B cell (primary cell): ENCODE data around the gene POLQ.

Experiments
- EZH2 ChIP-seq: IDR thresholded peaks from 2 replicates; pipeline ENCODE4 v1.6.1; 2012; ENCODE audit warnings: borderline replicate concordance, low read depth, mild to moderate bottlenecking, moderate library complexity, low read length; ENCODE audit not compliant: insufficient read depth, poor library complexity, severe bottlenecking
- TF ChIP-seq, protein P1 (sequence below): fragments of 200-600 bp; IDR thresholded peaks from one replicate; pipeline ENCODE4 v1.8.0; 2022; ENCODE audit warnings: antibody characterized with exemption, mild to moderate bottlenecking

DNA sequence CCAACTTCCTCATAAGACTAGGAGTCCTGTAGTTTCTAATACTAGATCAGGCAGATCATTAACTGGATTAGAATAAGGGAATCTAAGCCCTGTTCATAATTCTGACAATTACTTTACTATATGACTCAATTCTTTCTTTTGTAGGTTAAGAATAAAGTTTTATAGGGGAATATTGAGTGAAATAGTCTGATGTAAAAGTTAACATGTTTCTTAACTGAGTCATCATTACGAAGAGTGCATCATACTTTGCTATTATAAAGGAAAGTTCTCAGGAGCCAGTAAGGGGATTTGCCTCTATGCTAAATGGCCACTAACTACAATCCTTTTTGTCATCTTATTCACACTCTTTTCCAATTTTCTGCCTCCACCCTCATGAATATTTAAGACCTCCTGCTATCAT is 63.1 kb downstream of the POLQ start:
- TF ChIP-seq, protein P1, sequence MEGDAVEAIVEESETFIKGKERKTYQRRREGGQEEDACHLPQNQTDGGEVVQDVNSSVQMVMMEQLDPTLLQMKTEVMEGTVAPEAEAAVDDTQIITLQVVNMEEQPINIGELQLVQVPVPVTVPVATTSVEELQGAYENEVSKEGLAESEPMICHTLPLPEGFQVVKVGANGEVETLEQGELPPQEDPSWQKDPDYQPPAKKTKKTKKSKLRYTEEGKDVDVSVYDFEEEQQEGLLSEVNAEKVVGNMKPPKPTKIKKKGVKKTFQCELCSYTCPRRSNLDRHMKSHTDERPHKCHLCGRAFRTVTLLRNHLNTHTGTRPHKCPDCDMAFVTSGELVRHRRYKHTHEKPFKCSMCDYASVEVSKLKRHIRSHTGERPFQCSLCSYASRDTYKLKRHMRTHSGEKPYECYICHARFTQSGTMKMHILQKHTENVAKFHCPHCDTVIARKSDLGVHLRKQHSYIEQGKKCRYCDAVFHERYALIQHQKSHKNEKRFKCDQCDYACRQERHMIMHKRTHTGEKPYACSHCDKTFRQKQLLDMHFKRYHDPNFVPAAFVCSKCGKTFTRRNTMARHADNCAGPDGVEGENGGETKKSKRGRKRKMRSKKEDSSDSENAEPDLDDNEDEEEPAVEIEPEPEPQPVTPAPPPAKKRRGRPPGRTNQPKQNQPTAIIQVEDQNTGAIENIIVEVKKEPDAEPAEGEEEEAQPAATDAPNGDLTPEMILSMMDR, result no peak
- TF ChIP-seq EZH2, result no peak
